ENCODE data around the gene VTI1A. TPM values are rescaled to one million over a fixed set of nuclear protein-coding genes. Genes with fewer than 3 reads are reported as not detected.
"Not testable (repeated sequence)": the region's sequence is repeated elsewhere in the genome, so short reads cannot be mapped to it uniquely, and the experiment has no call there.

VTI1A gene
- 61.2 and 61.7 TPM in 2 replicates for total RNA-seq (2014; rRNA removed; shearing (Covaris generic); ENCODE audit: low replicate concordance)

- Histone ChIP-seq H3K4me1 (ENCODE audit: low read length) (peaks cover 63% of the 10 kb centered on the region), H4K20me1 (ENCODE audit: insufficient read depth, low read depth, low read length) (no peaks in the 10 kb centered on the region; the same call in 1 of the 2 replicates), H3K4me2 (ENCODE audit: low read depth, low read length, poor library complexity, severe bottlenecking) (peak within 1 kb of the TSS; percentile 75), H3K27ac (ENCODE audit: low read length) (peak within 1 kb of the TSS; percentile 74), H3K9me2 (replicated peaks; ENCODE audit: insufficient read depth, low read length) (no peaks in the 10 kb centered on the region), H3K27me3 (ENCODE audit: low read length) (no peaks in the 10 kb centered on the region), H3K9me3 (ENCODE audit: low read length) (no peaks in the 10 kb centered on the region), H3K79me2 (ENCODE audit: low read length) (peaks cover 89% of the 10 kb centered on the region), H3K4me3 (ENCODE audit: low read length) (peak within 1 kb of the TSS; percentile 97), H3K9ac (ENCODE audit: low read length) (peak within 1 kb of the TSS; percentile 95), H2AFZ (ENCODE audit: low read length) (peak within 1 kb of the TSS; percentile 89; the same call in 1 of the 2 replicates), H3K36me3 (ENCODE audit: insufficient read depth, low read length) (peaks cover 32% of the 10 kb centered on the region; the same call in 1 of the 2 replicates)
- peak; percentile 95 for DNase-seq
Measured at GRCh38 chr10:112446855-112447619, at the start of gene VTI1A, which contains the start of gene ZDHHC6. VTI1A (plus strand) TSS chr10:112447215; CDS start chr10:112447374, 159 bp downstream. ZDHHC6 (minus strand) TSS chr10:112446914; CDS start chr10:112445436, 1,478 bp downstream.

GRCh38 chr10:112397592-112397991 is 49.4 kb upstream of the VTI1A start:
- no peak overlapping the region for H3K9ac ChIP-seq (ENCODE audit: low read length)
- H2AFZ ChIP-seq (ENCODE audit: low read length): no peak overlapping the region
- H3K27me3 ChIP-seq (ENCODE audit: low read length): no peaks in the 10 kb centered on the region
- H3K79me2 ChIP-seq (ENCODE audit: low read length): no peaks in the 10 kb centered on the region
- no peak for DNase-seq
- no peak overlapping the region for H3K4me2 ChIP-seq (ENCODE audit: low read depth, low read length, poor library complexity, severe bottlenecking)
- H3K4me1 ChIP-seq (ENCODE audit: low read length): peaks cover 9% of the 10 kb centered on the region
- no peaks in the 10 kb centered on the region for H4K20me1 ChIP-seq (ENCODE audit: insufficient read depth, low read depth, low read length)
- H3K9me2 ChIP-seq (replicated peaks; ENCODE audit: insufficient read depth, low read length): no peaks in the 10 kb centered on the region
- no peak overlapping the region for H3K27ac ChIP-seq (ENCODE audit: low read length)
- H3K9me3 ChIP-seq (ENCODE audit: low read length): no peaks in the 10 kb centered on the region
- H3K36me3 ChIP-seq (ENCODE audit: insufficient read depth, low read length): peaks cover 12% of the 10 kb centered on the region; the same call in 1 of the 2 replicates
- no peak overlapping the region for H3K4me3 ChIP-seq (ENCODE audit: low read length)

GRCh38 chr10:112402917-112403316 is 44.1 kb upstream of the VTI1A start:
- H3K27ac ChIP-seq (ENCODE audit: low read length): no peak overlapping the region
- no peak overlapping the region for H3K4me3 ChIP-seq (ENCODE audit: low read length)
- no peaks in the 10 kb centered on the region for H4K20me1 ChIP-seq (ENCODE audit: insufficient read depth, low read depth, low read length)
- no peaks in the 10 kb centered on the region for H3K9me2 ChIP-seq (replicated peaks; ENCODE audit: insufficient read depth, low read length)
- no peaks in the 10 kb centered on the region for H3K79me2 ChIP-seq (ENCODE audit: low read length)
- no peak overlapping the region for H3K4me2 ChIP-seq (ENCODE audit: low read depth, low read length, poor library complexity, severe bottlenecking)
- H3K36me3 ChIP-seq (ENCODE audit: insufficient read depth, low read length): peaks cover 44% of the 10 kb centered on the region
- H3K9me3 ChIP-seq (ENCODE audit: low read length): no peaks in the 10 kb centered on the region
- no peak overlapping the region for H2AFZ ChIP-seq (ENCODE audit: low read length)
- peaks cover 4% of the 10 kb centered on the region; the same call in 1 of the 2 replicates for H3K4me1 ChIP-seq (ENCODE audit: low read length)
- no peak overlapping the region for H3K9ac ChIP-seq (ENCODE audit: low read length)
- no peaks in the 10 kb centered on the region for H3K27me3 ChIP-seq (ENCODE audit: low read length)
- DNase-seq: no peak

GRCh38 chr10:112404617-112405016 is 42.4 kb upstream of the VTI1A start:
- H3K9me2 ChIP-seq (replicated peaks; ENCODE audit: insufficient read depth, low read length): no peaks in the 10 kb centered on the region
- H3K4me1 ChIP-seq (ENCODE audit: low read length): peaks cover 4% of the 10 kb centered on the region; the same call in 1 of the 2 replicates
- H2AFZ ChIP-seq (ENCODE audit: low read length): no peak overlapping the region
- no peak overlapping the region for H3K9ac ChIP-seq (ENCODE audit: low read length)
- no peaks in the 10 kb centered on the region for H3K79me2 ChIP-seq (ENCODE audit: low read length)
- no peaks in the 10 kb centered on the region for H3K9me3 ChIP-seq (ENCODE audit: low read length)
- no peaks in the 10 kb centered on the region for H4K20me1 ChIP-seq (ENCODE audit: insufficient read depth, low read depth, low read length)
- H3K36me3 ChIP-seq (ENCODE audit: insufficient read depth, low read length): peaks cover 51% of the 10 kb centered on the region
- no peak for DNase-seq
- H3K4me3 ChIP-seq (ENCODE audit: low read length): no peak overlapping the region
- H3K27me3 ChIP-seq (ENCODE audit: low read length): no peaks in the 10 kb centered on the region
- H3K27ac ChIP-seq (ENCODE audit: low read length): no peak overlapping the region
- H3K4me2 ChIP-seq (ENCODE audit: low read depth, low read length, poor library complexity, severe bottlenecking): no peak overlapping the region

GRCh38 chr10:112406806-112407205 is 40.2 kb upstream of the VTI1A start:
- not testable (repeated sequence) for H3K27ac ChIP-seq (ENCODE audit: low read length); H3K27me3 ChIP-seq (ENCODE audit: low read length); H3K9me3 ChIP-seq (ENCODE audit: low read length); H3K4me3 ChIP-seq (ENCODE audit: low read length); H3K9ac ChIP-seq (ENCODE audit: low read length); H3K4me1 ChIP-seq (ENCODE audit: low read length); H3K4me2 ChIP-seq (ENCODE audit: low read depth, low read length, poor library complexity, severe bottlenecking); H3K79me2 ChIP-seq (ENCODE audit: low read length); H4K20me1 ChIP-seq (ENCODE audit: insufficient read depth, low read depth, low read length); DNase-seq; H2AFZ ChIP-seq (ENCODE audit: low read length); H3K9me2 ChIP-seq (replicated peaks; ENCODE audit: insufficient read depth, low read length)
- H3K36me3 ChIP-seq (ENCODE audit: insufficient read depth, low read length): peaks cover 48% of the 10 kb centered on the region

GRCh38 chr10:112407696-112408095 is 39.3 kb upstream of the VTI1A start:
- Histone ChIP-seq H3K27me3 (ENCODE audit: low read length) (no peaks in the 10 kb centered on the region), H3K4me2 (ENCODE audit: low read depth, low read length, poor library complexity, severe bottlenecking) (no peak overlapping the region), H3K9ac (ENCODE audit: low read length) (no peak overlapping the region), H3K27ac (ENCODE audit: low read length) (no peak overlapping the region), H2AFZ (ENCODE audit: low read length) (no peak overlapping the region), H3K4me1 (ENCODE audit: low read length) (peaks cover 4% of the 10 kb centered on the region; the same call in 1 of the 2 replicates), H3K36me3 (ENCODE audit: insufficient read depth, low read length) (peaks cover 48% of the 10 kb centered on the region), H3K4me3 (ENCODE audit: low read length) (no peak overlapping the region), H4K20me1 (ENCODE audit: insufficient read depth, low read depth, low read length) (no peaks in the 10 kb centered on the region), H3K79me2 (ENCODE audit: low read length) (no peaks in the 10 kb centered on the region), H3K9me3 (ENCODE audit: low read length) (no peaks in the 10 kb centered on the region), H3K9me2 (replicated peaks; ENCODE audit: insufficient read depth, low read length) (no peaks in the 10 kb centered on the region)
- no peak for DNase-seq

GRCh38 chr10:112409299-112409698 is 37.7 kb upstream of the VTI1A start:
- H3K9me2 ChIP-seq (replicated peaks; ENCODE audit: insufficient read depth, low read length): no peaks in the 10 kb centered on the region
- H3K27me3 ChIP-seq (ENCODE audit: low read length): no peaks in the 10 kb centered on the region
- H3K4me3 ChIP-seq (ENCODE audit: low read length): no peak overlapping the region
- peaks cover 4% of the 10 kb centered on the region; the same call in 1 of the 2 replicates for H3K4me1 ChIP-seq (ENCODE audit: low read length)
- H3K27ac ChIP-seq (ENCODE audit: low read length): no peak overlapping the region
- no peak overlapping the region for H2AFZ ChIP-seq (ENCODE audit: low read length)
- H3K4me2 ChIP-seq (ENCODE audit: low read depth, low read length, poor library complexity, severe bottlenecking): no peak overlapping the region
- no peak for DNase-seq
- no peak overlapping the region for H3K9ac ChIP-seq (ENCODE audit: low read length)
- no peaks in the 10 kb centered on the region for H3K79me2 ChIP-seq (ENCODE audit: low read length)
- peaks cover 42% of the 10 kb centered on the region for H3K36me3 ChIP-seq (ENCODE audit: insufficient read depth, low read length)
- H4K20me1 ChIP-seq (ENCODE audit: insufficient read depth, low read depth, low read length): no peaks in the 10 kb centered on the region
- H3K9me3 ChIP-seq (ENCODE audit: low read length): no peaks in the 10 kb centered on the region

- Histone ChIP-seq H3K4me2 (ENCODE audit: low read depth, low read length, poor library complexity, severe bottlenecking) (no peak overlapping the region), H3K27ac (ENCODE audit: low read length) (no peak overlapping the region), H4K20me1 (ENCODE audit: insufficient read depth, low read depth, low read length) (no peaks in the 10 kb centered on the region), H3K9me2 (replicated peaks; ENCODE audit: insufficient read depth, low read length) (no peaks in the 10 kb centered on the region), H3K4me1 (ENCODE audit: low read length) (peaks cover 4% of the 10 kb centered on the region; the same call in 1 of the 2 replicates), H3K4me3 (ENCODE audit: low read length) (no peak overlapping the region), H3K9me3 (ENCODE audit: low read length) (no peaks in the 10 kb centered on the region), H2AFZ (ENCODE audit: low read length) (no peak overlapping the region), H3K9ac (ENCODE audit: low read length) (no peak overlapping the region), H3K79me2 (ENCODE audit: low read length) (no peaks in the 10 kb centered on the region), H3K36me3 (ENCODE audit: insufficient read depth, low read length) (peaks cover 40% of the 10 kb centered on the region), H3K27me3 (ENCODE audit: low read length) (no peaks in the 10 kb centered on the region)
- no peak for DNase-seq
Measured at GRCh38 chr10:112409755-112410154, 37.3 kb upstream of the VTI1A start.
